ENCODE data around the gene ARID1A.

- TF ChIP-seq MAZ (IDR thresholded peaks at IDR 0.05; ENCODE audit: borderline replicate concordance, low read depth, low read length) (no peak), POLR2A (IDR thresholded peaks at IDR 0.05; ENCODE audit: low read depth, low read length) (no peak), CEBPB (IDR thresholded peaks at IDR 0.05; ENCODE audit: low read depth, low read length) (no peak), MXI1 (IDR thresholded peaks at IDR 0.05; ENCODE audit: borderline replicate concordance, low read depth, low read length) (no peak; the same call in 1 of the 2 replicates), MAFK (IDR thresholded peaks at IDR 0.05; ENCODE audit: low read depth, low read length) (no peak), BHLHE40 (IDR thresholded peaks at IDR 0.05; ENCODE audit: low read depth, low read length) (no peak)
- TF ChIP-seq, protein P1, sequence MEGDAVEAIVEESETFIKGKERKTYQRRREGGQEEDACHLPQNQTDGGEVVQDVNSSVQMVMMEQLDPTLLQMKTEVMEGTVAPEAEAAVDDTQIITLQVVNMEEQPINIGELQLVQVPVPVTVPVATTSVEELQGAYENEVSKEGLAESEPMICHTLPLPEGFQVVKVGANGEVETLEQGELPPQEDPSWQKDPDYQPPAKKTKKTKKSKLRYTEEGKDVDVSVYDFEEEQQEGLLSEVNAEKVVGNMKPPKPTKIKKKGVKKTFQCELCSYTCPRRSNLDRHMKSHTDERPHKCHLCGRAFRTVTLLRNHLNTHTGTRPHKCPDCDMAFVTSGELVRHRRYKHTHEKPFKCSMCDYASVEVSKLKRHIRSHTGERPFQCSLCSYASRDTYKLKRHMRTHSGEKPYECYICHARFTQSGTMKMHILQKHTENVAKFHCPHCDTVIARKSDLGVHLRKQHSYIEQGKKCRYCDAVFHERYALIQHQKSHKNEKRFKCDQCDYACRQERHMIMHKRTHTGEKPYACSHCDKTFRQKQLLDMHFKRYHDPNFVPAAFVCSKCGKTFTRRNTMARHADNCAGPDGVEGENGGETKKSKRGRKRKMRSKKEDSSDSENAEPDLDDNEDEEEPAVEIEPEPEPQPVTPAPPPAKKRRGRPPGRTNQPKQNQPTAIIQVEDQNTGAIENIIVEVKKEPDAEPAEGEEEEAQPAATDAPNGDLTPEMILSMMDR (conservative IDR thresholded peaks at IDR 0.05; ENCODE audit: low read depth, low read length), result no peak
- TF ChIP-seq, protein P2, sequence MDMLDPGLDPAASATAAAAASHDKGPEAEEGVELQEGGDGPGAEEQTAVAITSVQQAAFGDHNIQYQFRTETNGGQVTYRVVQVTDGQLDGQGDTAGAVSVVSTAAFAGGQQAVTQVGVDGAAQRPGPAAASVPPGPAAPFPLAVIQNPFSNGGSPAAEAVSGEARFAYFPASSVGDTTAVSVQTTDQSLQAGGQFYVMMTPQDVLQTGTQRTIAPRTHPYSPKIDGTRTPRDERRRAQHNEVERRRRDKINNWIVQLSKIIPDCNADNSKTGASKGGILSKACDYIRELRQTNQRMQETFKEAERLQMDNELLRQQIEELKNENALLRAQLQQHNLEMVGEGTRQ (IDR thresholded peaks at IDR 0.05; ENCODE audit: low read depth, low read length), result no peak
These were observed 75.4 kb downstream of the ARID1A start for GRCh38 chr1:26771285-26771642.
